Measurements from ENCODE around the gene TSPEAR.
"Not testable (repeated sequence)": the region's sequence is repeated elsewhere in the genome, so short reads cannot be mapped to it uniquely, and the experiment has no call there.

The TSPEAR gene

DNA sequence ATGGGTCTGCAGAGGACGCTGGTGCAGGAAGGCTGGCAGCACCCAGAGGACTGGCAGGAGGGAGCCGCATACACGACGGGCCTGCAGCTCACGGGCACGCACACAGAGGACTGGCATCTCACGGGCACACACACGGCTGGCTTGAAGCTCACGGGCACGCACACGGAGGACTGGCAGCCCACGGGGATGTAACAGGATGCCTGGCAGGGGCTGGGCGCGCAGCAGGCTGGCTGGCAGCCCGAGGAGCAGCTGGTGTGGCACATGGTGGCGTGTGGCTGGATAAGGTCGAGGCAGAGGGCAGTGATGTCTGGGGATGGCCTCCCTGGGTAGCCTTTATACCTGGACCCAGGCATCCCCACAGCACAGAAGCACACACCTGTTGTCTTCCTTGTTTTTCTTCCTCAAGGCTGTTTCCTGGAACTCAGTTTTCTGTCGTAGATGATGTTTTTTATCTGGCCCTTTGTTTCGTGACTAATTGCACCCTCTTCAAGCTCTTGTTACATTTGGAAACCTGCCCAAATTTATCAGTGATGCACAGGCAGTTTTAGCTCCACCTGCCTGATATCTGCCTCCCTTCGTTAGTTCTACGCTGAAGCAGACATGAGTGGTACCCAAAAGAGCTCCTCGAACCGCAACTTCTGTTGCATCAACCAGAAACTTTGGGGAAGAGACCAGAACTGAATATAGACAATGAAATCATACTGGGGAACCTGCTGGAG is 29.4 kb downstream of the TSPEAR start, which contains the start of gene KRTAP12-1:
Gene KRTAP12-1 (minus strand): TSS at position 303 of the 719 bp plus-strand sequence. CDS start 40 bp downstream, at position 263.
- DNase-seq = no peak

DNA sequence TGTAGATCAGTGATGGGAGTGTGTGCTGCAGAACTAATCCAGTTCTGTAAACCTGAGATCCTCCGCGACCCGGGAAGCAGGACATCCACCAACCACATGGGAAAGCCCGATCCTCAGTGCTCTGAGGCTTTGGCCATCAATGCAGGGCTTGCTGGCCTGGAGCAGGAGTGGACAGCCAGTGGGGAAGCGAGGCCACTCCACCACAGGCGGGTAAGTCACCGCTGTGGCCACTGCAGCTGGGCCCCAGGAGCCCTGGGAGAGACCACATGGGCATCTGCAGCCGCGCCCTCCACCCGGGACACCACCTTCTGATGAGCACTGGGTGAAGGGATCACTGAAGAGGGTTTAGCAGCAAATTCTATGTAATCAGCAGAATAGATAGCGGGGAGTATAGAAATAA is 30.2 kb downstream of the TSPEAR start:
- DNase-seq = no peak

DNA sequence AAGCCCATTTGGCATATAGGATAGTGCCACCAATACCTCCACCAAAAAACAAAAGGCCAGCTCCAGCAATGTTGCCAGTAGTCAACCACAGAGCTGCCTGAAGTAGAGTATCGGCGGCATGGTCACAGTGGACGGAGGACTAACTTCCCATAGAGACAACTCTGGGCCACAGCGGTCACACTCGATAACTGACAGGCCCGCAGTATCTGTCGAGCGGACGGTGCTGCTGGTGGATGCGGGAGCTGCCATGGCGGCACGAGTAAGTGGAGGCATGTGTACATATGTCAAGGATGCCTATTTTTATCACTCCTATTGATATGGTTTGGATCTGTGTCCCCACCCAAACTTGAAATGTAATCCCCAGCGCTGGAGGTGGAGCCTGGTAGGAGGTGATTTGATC is 33.5 kb downstream of the TSPEAR start:
- no peak for DNase-seq

DNA sequence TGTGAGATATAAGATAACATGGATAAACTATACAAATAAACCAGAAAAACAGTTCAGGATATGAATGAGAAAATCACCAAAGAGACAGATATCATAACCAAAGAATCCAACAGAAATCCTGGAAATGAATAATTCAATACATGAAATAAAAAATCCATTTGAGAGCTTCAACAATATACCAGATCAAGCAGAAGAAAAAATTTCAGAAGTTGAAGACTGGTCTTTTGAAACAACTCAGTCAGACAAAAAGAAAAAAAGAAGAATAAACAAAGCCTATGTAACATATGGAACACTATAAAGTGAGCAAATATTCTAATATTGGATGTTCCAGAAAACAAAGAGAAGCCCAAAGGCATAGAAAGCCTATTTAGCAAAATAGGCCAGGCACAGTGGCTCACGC is 39.5 kb downstream of the TSPEAR start:
- DNase-seq = no peak

DNA sequence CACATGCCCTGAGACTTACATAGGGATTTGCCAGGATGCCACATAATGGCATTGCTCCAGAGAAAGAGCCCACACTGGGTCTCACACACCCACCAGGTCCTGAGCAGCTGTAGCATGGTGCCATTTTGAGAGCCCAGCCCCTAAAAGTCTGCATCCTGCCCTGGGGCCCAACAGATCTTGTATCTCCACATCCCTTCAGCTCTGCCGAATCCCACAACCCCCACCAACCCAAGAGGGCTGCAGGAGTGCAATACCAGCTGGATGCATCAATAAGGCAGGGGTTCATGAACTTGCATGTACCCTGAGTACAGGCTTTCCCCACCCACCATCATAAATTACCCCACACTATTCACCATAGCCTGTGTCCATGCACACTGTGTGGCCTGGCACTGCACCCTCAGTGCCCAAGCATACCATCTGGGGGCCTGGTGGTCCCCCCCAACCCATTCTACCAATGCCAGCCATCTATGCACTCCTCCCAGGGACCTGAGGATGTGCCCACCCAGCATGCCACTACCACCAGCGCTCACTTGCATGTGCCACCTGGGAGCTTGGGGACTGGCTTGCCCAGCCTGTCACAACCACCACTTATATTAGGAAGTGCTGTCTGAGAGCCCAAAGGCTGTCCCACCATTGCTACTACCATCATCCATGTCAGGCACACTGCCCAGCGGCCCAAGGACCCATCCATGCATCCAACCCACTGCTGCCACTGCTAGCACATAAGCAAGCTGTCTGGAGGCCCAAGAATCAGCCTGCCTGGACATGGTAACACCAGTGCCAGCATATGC is 40.5 kb downstream of the TSPEAR start:
- DNase-seq = no peak

DNA sequence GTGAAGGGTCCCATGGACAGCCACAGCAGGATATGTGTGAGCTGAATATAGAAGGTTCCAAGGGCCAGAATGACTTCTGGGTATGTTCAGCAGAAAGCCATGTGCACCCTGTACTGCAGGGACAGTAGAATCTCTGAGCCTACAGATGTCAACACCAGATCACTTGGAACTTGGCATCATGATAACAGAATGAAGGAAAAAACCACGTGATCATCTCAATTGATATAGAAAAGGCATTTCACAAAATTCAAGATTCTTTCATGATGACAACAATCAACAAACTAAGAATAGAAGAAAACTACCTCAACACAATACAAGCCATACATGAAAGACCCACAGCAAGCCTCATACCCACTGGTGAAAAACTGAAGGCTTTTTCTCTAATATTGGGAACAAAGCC is 43.8 kb downstream of the TSPEAR start:
- no peak for DNase-seq

DNA sequence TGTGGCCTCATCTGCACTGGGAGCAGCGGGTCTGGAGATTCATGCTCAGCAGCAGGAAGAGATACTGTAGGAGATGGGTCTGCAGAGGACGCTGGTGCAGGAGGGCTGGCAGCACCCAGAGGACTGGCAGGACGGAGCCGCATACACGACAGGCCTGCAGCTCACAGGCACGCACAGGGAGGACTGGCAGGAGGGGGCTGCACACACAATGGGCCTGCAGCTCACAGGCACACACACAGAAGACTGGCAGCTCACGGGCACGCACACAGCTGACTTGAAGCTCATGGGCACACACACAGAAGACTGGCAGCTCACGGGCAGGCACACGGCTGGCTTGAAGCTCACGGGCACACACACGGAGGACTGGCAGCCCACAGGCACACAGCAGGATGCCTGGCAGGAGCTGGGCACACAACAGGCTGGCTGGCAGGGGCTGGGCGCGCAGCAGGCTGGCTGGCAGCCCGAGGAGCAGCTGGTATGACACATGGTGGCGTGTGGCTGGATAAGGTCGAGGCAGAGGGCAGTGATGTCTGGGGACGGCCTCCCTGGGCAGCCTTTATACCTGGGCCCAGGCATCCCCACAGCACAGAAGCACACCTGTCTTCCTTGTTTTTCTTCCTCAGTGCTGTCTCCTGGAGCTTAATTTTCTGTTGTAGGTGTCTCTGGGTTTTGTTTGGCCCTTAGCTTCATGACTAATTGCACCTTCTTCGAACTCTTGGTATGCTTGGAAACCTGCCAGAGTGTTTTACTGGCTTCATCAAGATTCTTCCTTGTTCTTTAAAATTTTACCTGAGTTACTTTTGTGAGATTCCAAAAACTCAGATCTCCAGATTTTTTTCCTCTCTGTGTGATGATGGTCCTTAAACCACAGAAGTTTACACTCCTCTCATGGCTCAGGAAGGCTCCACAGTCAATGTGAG is 44.7 kb downstream of the TSPEAR start, which contains the start of gene KRTAP12-2:
Gene KRTAP12-2 (minus strand): TSS at position 527 of the 920 bp plus-strand sequence. CDS start 41 bp downstream, at position 486.
- no peak for DNase-seq

DNA sequence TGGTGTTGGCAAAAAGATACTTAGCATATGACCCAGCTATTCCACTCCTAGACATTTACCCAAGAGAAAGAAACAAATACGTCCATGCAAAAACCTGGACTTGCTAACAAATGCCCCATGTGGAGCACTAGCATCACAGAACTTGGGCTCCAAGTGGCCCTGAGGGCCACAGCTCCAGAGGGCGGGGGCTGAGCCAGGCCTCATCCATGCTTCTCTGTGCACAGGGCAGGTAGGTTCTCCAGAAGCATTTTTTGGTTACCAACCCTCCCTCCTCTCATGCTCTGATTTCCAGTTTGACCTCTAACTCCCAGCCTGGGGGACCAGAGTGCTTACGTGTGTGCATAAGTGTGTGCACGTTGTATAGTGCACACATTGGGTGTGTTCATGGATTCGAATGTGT is 46.7 kb downstream of the TSPEAR start:
- no peak for DNase-seq

DNA sequence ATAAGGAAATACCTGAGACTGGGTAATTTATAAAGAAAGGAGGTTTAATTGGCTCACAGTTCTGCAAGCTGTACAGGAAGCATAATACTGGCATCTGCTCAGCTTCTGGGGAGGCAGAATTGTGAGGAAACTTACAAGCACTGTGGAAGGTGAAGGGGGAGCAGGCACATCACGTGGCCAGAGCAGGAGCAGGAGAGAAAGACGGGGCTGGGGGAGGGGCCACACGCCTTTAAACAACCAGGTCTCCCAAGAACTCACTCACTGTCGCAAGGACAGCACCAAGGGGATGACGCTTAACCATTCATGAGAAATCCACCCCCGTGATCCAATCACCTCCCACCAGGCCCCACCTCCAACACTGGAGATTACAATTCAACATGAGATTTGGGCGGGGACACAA is 49.8 kb downstream of the TSPEAR start:
- DNase-seq = not testable (repeated sequence)

DNA sequence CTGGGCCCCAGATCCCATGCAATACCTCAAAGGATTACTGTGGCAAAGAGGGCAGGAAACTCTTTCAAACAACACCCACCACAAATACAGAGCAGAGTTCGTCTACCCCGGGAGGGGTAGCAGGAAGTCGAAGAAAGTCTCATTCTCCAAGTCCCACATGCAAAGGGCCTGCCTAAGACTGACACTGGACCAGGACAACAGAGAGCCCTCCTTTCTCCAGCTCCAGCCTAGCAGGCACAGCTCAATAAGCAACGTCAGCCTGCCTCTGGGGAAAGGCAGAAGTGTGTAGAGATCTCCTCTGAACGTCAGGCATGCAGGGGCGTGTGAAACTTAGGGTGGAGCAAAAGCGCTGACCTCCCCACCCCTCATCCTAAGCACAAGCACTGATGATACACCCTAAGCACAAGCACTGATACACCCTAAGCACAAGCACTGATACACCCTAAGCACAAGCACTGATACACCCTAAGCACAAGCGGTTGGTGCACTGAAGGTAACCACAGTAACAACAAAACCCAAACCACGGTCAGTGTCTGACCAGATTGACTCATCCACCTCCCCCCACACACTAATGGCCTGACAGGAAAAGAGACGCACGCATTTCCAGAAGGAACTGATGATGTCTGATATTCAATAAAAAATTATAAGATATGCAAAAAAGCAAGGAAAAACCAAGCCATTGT is 52.3 kb downstream of the TSPEAR start:
- peak in 2 of 5 experiments; percentile 44 to 73 for DNase-seq

DNA sequence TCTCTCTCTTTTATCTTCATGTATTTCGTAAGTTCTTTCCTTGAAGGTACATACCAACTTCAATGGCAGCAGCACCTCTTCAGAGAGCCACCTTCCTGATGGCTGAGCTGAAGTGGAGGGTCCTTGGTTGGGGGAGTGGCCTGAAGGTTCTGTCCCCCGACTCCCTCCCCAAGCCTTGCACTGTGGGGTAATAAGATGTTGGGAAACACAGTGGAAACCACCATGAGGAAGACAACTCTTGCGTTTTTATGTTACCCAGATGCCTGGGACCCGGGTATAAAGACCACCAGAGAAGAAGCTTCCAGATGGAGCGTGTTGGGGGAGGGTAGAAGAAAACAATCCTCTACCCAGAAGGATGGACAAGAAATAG is 52.8 kb downstream of the TSPEAR start:
- DNase-seq = no peak

DNA sequence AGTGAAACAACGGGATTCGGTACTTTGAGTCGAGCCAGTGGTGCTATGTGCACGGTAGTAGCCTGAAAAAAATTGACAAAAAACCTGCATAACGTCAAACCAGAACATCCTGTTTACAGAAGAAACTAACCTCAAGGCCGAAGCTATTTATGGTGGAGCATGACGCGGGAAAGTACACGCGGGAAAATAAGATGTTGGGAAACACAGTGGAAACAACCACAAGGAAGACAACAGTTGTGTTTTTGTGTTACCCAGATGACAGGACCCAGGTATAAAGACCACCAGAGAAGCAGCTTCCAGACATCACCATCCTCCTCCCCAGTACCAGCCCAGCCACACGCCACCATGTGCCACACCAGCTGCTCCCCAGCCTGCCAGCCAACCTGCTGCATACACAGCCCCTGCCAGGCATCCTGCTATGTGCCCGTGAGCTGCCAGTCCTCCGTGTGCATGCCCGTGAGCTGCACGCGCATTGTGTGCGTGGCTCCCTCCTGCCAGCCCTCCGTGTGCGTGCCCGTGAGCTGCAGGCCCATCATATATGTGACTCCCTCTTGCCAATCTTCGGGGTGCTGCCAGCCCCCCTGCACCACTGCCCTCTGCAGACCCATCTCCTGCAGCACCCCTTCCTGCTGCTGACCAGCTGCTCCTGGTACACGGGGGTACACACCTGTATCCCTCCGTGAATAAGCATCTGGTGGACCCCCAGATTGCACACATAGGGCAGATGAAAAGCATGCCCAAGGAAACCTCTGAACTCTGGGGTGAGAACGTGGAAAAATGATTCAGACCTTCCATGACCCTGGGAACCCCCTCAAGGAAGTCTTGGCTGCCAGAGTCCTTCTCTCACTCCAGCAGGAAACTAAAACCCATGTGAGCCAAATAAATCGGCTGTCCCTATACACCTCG is 53.5 kb downstream of the TSPEAR start, which contains the start of gene KRTAP12-3:
Gene KRTAP12-3 (plus strand): TSS at position 298 of the 906 bp plus-strand sequence. CDS start 48 bp downstream, at position 346.
- DNase-seq = peak in 3 of 5 experiments; percentile 44 to 92 (median 89)

DNA sequence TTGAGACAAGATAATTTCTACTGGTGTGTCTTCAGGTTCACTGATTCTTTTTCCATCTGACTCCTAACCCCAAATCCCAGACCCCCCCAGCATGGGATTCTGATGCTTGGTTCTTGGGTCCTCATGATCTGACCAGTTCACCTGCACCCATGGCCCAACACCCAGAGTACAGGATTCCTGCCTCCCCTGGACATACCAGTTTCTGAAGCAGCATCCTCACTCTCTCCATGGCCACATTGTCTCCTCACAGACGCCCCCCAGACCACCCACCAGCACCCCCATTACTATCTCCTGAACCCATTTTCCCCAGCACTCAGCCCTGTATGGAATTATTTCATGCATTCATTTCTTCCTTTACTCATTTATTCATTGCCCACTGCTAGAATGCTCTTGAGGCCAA is 54.5 kb downstream of the TSPEAR start:
- DNase-seq = no peak

DNA sequence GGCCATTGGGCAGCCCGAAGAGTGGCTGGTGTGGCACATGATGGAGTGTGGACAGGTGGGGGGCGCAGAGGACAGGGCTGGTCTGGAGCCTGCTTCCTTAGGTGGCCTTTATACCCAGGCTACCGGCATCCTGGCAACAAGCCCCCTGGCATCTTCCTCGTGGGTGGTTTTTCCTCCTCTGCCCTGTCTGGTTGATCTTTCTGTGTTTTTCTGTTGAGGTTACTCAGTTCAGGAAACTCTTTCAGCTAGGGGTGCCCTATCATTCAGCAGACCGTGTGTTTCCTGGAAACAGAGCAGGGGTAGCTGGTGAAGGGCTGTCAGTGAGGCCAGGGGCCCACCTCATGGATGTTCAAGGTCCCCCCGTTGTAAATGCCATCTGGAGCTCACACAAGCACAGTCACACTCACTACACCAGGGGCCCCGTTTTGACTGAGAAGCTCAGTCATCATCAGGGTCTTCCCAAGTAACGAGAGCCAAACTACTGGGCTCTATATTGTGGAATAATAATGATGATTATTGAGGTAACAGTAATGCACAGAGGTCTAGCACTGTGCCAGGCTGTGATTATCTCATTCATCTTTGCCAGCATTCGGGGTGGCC is 56.7 kb downstream of the TSPEAR start, which contains the start of gene KRTAP12-4:
Gene KRTAP12-4 (minus strand): TSS at position 84 of the 600 bp plus-strand sequence. CDS start 45 bp downstream, at position 39.
- peak in 1 of 5 experiments; percentile 47 for DNase-seq

DNA sequence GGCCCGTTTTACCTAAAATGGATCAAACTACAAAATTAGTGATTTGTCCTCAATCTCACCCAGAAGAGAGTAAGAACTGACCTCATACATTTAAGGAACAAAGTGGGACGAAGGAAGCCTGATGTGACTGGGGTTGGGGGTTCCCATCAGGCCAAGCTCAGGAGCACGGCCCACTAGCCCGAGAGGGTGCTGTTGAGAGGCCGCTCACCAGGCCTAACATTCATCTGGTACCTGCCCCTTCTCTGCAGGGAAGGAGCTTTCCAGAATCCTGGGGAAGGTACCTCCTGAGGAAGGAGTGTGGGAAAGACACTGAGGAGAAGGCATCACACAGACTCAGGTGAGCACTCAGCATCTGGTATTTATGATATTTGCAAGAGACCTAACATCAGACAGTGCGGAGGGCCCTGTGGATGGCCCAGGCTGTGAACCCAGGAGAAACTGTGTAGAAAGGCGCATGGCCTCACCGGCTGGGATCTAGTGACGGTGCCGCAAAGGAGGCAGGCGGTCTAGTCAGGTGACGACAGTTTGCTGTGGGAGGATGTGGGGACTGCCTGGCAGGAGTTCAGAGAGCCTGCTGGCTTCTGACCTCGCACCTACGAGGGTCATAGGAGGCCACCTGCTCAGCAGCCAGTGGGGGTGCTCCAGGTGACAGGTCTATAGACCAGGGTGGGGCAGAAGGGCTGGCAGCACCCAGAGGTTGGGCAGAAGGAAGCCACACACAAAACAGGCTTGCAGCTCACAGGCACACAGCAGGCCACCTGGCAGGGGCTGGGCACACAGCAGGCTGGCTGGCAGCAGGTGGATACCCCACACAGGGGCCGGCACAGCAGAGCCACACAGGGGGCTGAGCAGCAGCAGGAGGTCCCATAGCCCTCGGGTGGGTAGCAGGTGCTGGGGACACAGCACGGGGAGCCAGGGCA is 57.5 kb downstream of the TSPEAR start:
- peak in 3 of 5 experiments; percentile 58 to 91 (median 77) for DNase-seq

DNA sequence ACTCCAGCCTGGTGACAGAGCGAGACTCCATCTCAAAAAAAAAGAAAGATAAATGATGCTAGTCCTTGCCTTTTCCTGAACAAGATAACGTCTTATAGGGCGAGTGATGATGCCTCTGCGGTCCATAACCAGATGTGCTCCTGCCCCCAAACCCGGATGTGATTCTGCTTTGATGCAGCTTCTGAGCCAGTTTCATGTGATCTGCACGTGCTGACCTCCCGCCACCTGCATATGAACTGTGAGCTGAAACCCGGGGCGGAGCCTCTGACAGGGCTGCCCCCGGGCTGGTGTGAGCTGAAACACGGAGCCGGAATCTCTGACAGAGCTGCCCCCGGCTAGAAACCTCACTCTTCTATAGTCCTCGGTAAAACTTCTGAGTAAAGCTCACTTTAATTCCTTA is 58.2 kb downstream of the TSPEAR start:
- DNase-seq = no peak

DNA sequence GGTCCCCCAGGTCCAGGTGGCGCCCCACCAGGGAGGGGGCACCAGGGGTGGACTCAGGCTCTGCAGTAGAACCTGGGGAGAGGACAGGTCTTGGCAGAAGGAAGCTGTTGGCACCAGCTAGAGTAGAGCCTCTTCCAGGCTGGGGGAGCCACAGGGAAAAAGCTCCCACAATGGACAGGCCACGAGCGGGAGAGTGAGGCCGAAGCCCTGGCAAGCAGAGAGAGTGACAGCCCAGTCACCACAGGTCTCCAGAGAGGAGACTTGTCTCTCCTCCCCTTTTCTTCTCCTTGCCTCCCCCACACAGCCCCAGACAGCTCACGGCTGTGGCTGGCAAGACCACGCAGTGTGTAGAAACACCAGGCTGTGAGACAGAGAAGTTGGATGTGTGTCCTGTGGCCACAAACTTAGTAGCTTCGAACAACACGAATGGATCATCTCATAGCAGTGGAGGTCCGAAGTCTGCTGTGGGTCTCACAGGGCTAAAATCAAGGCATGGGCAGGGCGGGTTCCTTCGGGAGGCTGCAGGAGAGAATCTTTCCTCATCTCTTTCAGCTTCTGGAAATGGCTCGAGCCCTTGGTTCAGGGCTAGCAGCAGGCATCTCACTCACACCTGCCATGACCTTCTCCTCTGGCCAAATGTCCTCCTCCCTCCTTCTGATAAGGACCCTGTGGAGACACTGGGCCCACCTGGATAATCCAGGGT is 60.2 kb downstream of the TSPEAR start:
- DNase-seq = no peak

DNA sequence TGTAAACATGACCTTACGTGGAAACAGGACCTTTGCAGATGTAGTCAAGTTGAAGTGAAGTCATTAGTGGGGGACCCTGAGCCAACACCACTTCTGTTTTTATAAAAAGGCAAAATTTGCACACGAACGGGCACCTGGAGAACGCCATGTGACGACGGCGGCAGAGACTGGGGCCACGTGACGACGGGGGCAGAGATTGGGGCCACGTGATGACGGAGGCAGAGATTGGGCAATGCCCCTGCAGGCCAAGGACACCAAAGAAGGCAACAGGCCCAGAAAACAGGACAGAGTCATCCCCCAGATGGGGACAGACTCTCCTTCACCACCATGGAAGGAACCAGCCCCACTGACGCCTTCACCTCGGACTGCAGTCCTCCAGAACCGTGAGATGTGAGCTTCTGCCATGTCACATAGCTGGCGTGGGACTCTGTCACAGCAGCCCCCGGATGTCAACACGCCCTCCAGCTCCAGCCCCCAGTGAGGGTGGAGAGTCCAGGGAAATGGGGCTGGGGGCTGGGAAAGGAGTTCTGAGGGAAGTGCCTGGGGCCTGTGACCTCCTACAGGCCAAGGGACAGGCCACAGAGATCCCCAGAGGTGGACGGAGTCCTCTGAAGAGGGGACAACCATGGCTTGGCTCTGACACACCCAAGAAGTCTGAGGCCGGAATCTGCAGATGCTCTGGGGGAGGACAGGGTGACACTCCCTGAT is 61.0 kb downstream of the TSPEAR start:
- DNase-seq = no peak

All from T-helper 2 cell (primary cell).